Subcutaneous abdominal adipose tissue (tissue), 5 donors: ENCODE measurements around the gene PLIN4.

Experiments used
- H3K27ac ChIP-seq: one replicate; pipeline ENCODE4 v1.7.0; 2013; ENCODE audit warnings: low read depth, mild to moderate bottlenecking, inconsistent platforms, low read length, moderate library complexity
- H3K27me3 ChIP-seq, 5 donors: one replicate each; pipeline ENCODE4 v1.7.0; 2013; ENCODE audit warnings: low read length in 5 of 5, inconsistent platforms in 1 of 5; ENCODE audit not compliant: control insufficient read depth in 5 of 5, insufficient read depth in 4 of 5
- H3K36me3 ChIP-seq, 5 donors: one replicate each; pipeline ENCODE4 v1.7.0; 2013; ENCODE audit warnings: low read length in 5 of 5; ENCODE audit not compliant: control insufficient read depth in 5 of 5, insufficient read depth in 5 of 5
- H3K4me1 ChIP-seq, 5 donors: one replicate each; pipeline ENCODE4 v1.7.0; 2013; ENCODE audit warnings: low read length in 5 of 5, mild to moderate bottlenecking in 3 of 5, moderate library complexity in 1 of 5; ENCODE audit not compliant: control insufficient read depth in 5 of 5, insufficient read depth in 5 of 5
- H3K4me3 ChIP-seq, 5 donors: one replicate each; pipeline ENCODE4 v1.7.0; 2013; ENCODE audit warnings: low read length in 5 of 5, low read depth in 1 of 5
- H3K9ac ChIP-seq, 5 donors: one replicate each; pipeline ENCODE4 v1.7.0; 2013; ENCODE audit warnings: low read length in 5 of 5, mild to moderate bottlenecking in 4 of 5, moderate library complexity in 3 of 5
- H3K9me3 ChIP-seq, 5 donors: one replicate each; pipeline ENCODE4 v1.7.0; 2013; ENCODE audit warnings: low read length in 5 of 5; ENCODE audit not compliant: control insufficient read depth in 5 of 5
- donor health status: healthy.
- donor health status: healthy.
- donor health status: healthy.
- donor health status: healthy.
- donor health status: healthy.

Gene PLIN4

DNA sequence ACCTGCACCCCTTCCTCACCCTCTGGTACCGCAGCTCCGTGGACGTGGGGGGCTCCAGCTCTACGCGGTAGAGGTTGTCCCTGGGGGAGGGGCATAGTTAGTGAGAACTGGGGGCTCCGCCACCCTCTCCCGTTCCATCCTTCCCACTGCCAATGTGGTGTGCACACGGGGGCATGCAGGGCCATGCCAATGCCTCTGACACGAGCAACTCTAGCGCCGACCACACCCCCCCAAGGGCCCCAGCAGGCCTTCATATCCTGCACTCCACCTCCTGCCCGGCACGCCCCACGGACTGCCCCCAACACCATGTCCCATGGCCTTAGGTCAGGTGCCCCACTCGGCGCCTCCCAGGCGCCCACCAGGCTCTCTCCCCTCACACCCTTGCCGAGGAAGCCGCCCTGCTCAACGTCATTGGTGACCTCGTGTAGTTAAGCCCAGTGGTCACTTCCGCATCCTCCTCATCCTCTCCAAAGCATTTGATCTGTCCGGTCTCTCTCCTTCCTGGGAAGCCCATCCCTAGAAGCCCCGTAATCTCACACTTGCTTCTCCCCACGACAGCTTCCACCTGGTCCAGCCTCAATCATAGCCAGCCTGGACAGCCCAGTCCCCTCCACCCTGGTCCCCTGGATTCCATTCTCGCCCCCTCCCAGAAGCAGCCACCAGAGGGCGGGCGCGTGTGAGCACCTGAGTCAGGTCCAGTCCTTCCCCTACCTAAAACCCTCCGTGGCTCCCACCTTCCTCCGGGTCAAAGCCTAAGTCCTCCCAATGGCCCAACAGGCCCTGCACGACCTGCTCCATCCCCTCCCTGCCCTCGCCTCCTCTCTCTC, 39.1 kb upstream of the PLIN4 start:
- peak overlapping the region in 3 of 5 donors; percentile 57 to 81 (median 79) for H3K4me3 ChIP-seq
- H3K9ac ChIP-seq = peak overlapping the region in 1 of 5 donors; percentile 64

DNA sequence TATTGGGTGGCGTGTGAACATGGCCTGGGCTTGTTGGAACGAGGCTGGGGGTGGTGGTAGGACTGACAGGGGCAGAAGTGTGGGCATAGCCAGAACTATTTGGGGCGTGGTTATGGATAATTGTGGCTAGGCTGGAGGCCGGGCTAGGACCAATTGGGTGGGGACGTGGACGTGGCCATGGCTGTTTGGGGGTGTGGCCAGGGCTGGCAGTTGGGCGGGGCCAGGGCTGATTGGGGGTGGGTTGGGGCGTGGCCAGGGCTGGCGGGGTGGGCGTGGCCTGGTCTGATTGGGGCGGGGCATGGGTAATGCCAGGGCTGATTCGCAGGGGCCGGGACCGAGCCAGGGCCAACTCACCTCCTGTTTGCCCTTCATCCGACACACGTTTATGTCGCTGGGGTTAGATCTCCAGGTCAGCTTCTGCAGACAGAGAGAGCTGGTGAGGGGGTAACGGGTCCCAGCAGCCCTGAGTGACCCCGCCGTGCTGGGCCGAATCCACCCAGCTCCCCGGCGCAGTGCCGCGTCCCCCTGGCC, 38.4 kb upstream of the PLIN4 start:
- H3K9me3 ChIP-seq = no peaks in the 10 kb centered on the region
- peaks cover 0 to 44% (median 36%) of the 10 kb centered on the region in 5 donors for H3K36me3 ChIP-seq

More for the DNA sequence above, 39.1 kb upstream of the PLIN4 start:
- peak overlapping the region; percentile 54 for H3K27ac ChIP-seq
- peaks cover 0 to 27% (median 6%) of the 10 kb centered on the region in 5 donors for H3K4me1 ChIP-seq
- H3K27me3 ChIP-seq = peaks cover 0 to 3% (median 0%) of the 10 kb centered on the region in 5 donors
- peaks cover 0 to 38% (median 29%) of the 10 kb centered on the region in 5 donors for H3K36me3 ChIP-seq
- H3K9me3 ChIP-seq = no peaks in the 10 kb centered on the region

DNA sequence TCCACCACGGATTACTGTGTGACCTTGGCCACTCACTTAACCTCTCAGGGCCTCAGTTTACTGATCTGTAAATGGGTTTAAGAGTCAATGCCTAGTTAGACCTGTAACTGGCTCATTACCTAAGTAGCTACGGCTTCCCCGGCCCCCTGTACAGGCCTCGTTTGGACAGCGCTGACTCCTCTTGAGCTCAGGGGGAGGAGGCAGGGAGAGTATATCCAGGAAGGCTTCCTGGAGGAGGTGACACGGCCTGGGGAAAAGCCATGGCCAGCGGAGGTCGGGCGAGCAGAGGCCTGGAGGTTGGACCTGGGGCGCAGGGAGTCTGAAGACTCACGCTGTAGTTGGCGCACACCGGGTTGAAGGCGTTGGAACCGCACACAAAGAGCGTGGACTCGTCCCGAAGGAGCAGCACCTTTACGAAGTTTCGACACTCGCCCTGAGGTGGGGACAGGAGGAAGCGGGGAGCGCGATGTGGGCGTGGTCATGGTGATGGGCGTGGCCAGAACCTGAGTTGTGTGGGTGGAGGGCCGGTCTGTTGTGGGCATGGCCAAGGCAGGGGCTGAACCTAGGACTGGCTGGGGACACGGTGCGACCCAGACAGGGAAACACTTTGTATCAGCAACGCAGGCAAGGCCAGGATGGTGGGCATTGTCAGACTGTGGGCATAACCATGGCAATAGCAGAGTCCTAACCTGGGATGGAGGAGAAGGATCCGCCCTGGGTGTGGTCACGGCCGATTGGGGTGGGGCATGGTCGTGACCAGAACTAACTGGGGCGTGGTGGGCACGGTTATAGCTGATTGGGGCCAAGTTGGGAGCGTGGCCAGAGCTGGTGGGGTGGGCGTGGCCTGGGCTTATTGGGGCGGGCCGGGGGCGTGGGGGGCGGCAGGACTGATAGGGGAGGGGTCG, 37.6 kb upstream of the PLIN4 start:
- no peaks in the 10 kb centered on the region for H3K9me3 ChIP-seq
- no peak overlapping the region for H3K27ac ChIP-seq
- H3K4me1 ChIP-seq = peaks cover 0 to 27% (median 6%) of the 10 kb centered on the region in 5 donors
- H3K9ac ChIP-seq = no peak overlapping the region
- H3K4me3 ChIP-seq = no peak overlapping the region
- peaks cover 0 to 6% (median 0%) of the 10 kb centered on the region in 5 donors for H3K27me3 ChIP-seq
- H3K36me3 ChIP-seq = peaks cover 0 to 45% (median 37%) of the 10 kb centered on the region in 5 donors

More for the DNA sequence above, 38.4 kb upstream of the PLIN4 start:
- no peak overlapping the region for H3K4me3 ChIP-seq
- no peak overlapping the region for H3K27ac ChIP-seq
- peaks cover 0 to 27% (median 6%) of the 10 kb centered on the region in 5 donors for H3K4me1 ChIP-seq
- no peak overlapping the region for H3K9ac ChIP-seq
- H3K27me3 ChIP-seq = peaks cover 0 to 6% (median 0%) of the 10 kb centered on the region in 5 donors

DNA sequence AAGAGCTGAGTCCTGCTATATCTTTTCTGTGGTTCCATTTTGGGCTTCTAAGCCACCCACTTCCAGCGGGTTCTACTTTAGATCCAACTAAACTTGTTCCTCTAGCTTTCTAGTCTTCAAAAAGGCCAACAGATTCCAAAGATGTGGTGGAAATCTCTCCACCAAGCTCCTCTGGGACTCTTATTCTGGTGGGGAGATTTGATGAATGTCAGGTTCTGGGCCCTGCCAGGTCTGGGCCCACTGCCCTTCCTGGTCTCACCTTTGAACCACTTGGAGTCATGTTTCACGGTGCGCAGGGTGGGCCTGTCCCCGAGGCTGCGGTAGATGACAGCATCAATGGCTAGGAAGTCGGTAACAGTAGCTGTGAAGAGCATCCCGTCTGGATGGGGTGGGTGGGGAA, 36.4 kb upstream of the PLIN4 start:
- Histone ChIP-seq H3K4me3 (no peak overlapping the region), H3K9ac (no peak overlapping the region), H3K27ac (no peak overlapping the region), H3K9me3 (no peaks in the 10 kb centered on the region), H3K36me3 (peaks cover 0 to 55% (median 45%) of the 10 kb centered on the region in 5 donors), H3K4me1 (peaks cover 0 to 21% (median 6%) of the 10 kb centered on the region in 5 donors), H3K27me3 (peaks cover 0 to 6% (median 0%) of the 10 kb centered on the region in 5 donors)

DNA sequence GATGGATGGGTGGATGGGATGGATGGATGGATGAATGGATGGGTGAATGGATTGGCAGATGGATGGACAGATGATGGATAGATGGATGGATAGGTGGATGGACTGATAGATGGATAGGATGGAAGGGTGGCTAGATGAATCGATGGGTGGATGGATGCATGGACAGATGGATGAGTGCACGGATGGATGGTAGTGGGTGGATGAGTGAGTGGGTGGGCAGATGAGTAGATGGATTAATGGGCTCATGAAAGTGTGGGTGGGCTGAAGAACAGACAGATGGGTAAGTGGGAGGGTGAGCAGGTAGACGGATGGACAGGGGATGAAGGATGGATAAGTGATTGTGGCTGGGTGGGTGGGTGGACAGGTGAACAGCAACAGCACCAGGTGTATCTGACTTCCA, 35.5 kb upstream of the PLIN4 start:
- H3K4me1 ChIP-seq = peaks cover 0 to 14% (median 6%) of the 10 kb centered on the region in 5 donors
- no peak overlapping the region for H3K27ac ChIP-seq
- no peak overlapping the region for H3K4me3 ChIP-seq
- H3K27me3 ChIP-seq = peaks cover 0 to 6% (median 0%) of the 10 kb centered on the region in 5 donors
- H3K9ac ChIP-seq = no peak overlapping the region
- H3K9me3 ChIP-seq = no peaks in the 10 kb centered on the region
- peaks cover 0 to 57% (median 49%) of the 10 kb centered on the region in 5 donors for H3K36me3 ChIP-seq

DNA sequence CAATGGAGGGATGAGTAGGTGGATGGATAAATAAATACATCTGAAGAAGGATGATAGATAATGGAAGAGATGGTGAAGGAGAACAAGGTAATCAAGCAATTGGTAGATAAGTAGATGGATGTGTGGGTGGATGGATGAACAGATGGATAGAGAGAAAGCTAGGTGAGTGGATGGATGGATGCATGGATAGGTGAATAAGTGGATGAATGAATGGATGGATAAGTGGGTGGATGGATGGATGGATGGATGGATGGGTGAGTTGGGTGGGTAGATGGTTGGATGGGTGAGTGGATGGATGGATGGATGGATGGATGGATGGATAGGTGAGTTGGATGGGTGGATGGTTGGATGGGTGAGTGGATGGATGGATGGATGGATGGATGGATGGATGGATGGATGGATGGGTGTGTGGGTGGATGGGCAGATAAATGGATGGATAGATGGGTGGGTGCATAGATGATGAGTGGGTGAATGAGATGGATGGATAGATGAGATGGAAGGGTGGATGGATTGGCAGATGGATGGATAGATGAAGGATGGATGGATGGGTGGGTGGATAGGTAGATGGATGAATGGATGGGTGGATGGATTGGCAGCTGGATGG, 34.9 kb upstream of the PLIN4 start:
- Histone ChIP-seq H3K27ac (no peak overlapping the region), H3K27me3 (peaks cover 0 to 6% (median 0%) of the 10 kb centered on the region in 5 donors), H3K9me3 (no peaks in the 10 kb centered on the region), H3K4me3 (no peak overlapping the region), H3K4me1 (peaks cover 0 to 12% (median 5%) of the 10 kb centered on the region in 5 donors), H3K36me3 (peaks cover 0 to 62% (median 55%) of the 10 kb centered on the region in 5 donors), H3K9ac (no peak overlapping the region)

DNA sequence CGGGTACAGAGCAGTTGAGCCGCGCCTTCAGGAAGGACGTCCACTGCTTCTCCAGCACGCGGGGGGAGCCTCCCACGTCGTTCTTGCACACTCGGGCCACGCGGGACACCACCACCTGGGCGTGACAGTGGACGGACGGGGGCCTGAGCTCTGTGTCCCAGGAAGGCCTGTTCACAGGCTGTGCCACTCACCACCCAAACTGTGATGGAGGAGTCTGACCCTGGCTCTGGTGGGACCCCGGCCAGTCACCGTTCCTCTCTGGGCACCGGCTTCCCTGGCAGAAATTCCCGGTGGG, 34.2 kb upstream of the PLIN4 start:
- Histone ChIP-seq H3K4me3 (no peak overlapping the region), H3K27me3 (peaks cover 0 to 3% (median 0%) of the 10 kb centered on the region in 5 donors)

DNA sequence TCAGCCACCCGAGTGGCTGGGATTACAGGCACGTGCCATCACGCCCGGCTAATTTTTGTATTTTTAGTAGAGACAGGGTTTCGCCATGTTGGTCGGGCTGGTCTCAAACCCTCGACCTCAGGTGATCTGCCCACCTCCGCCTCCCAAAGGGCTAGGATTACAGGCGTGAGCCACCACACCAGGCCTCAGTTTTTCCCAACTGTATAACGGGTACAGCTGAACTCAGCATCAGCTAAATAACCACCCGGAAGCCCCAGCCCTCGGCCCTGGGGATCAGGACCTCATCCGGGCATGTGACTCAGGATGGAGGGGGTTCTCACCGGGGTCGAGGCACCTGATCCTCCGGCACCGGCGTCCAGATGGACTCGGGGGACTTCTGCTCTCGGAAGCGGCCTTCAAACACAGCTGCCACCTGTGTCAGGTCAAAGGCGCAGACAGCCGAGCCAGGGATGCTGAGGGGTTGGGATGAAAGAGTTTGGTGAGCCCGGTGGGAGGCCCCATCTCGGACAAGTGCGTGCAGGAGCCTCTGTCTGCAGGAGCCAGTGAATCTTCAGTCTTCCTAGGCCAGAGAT, 32.3 kb upstream of the PLIN4 start:
- Histone ChIP-seq H3K27me3 (peaks cover 0 to 3% (median 0%) of the 10 kb centered on the region in 5 donors), H3K4me1 (peaks cover 0 to 5% (median 0%) of the 10 kb centered on the region in 5 donors), H3K9ac (no peak overlapping the region), H3K36me3 (peaks cover 0 to 65% (median 49%) of the 10 kb centered on the region in 5 donors), H3K27ac (no peak overlapping the region), H3K9me3 (no peaks in the 10 kb centered on the region), H3K4me3 (no peak overlapping the region)

More for the DNA sequence above, 34.2 kb upstream of the PLIN4 start:
- Histone ChIP-seq H3K4me1 (peaks cover 0 to 6% (median under 1%) of the 10 kb centered on the region in 5 donors), H3K9ac (no peak overlapping the region), H3K27ac (no peak overlapping the region), H3K36me3 (peaks cover 0 to 66% (median 56%) of the 10 kb centered on the region in 5 donors), H3K9me3 (no peaks in the 10 kb centered on the region)

DNA sequence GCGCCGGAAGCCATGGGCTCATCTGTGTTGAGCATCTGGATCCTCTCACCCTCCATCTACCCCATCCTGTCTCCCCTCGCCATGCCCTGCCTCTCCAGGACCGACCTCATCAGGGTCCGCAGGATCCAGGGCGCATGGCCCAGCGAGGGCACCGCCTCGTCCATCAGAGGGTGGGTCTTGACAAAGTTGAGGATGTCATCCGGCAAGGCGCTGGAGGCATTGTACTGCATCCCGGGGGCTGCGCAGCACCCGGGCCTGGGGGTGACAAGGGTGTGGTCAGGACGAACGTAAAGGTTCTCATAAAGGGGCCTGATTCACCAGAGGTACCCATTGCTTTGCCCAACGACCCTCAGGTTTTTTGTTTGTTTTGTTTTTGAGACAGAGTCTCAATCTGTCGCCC, 31.7 kb upstream of the PLIN4 start:
- Histone ChIP-seq H3K27ac (no peak overlapping the region), H3K4me3 (no peak overlapping the region), H3K4me1 (peaks cover 0 to 5% (median 0%) of the 10 kb centered on the region in 5 donors), H3K27me3 (peaks cover 0 to 3% (median 0%) of the 10 kb centered on the region in 5 donors), H3K36me3 (peaks cover 0 to 63% (median 45%) of the 10 kb centered on the region in 5 donors), H3K9me3 (no peaks in the 10 kb centered on the region), H3K9ac (no peak overlapping the region)
